Measurements from ENCODE around the gene RGS12. TPM values are rescaled to one million over a fixed set of nuclear protein-coding genes. Genes with fewer than 3 reads are reported as not detected.

Gene RGS12
- total and polyA plus RNA-seq, 2 experiments from 2014 or later: 8.0 to 19.0 TPM

DNA sequence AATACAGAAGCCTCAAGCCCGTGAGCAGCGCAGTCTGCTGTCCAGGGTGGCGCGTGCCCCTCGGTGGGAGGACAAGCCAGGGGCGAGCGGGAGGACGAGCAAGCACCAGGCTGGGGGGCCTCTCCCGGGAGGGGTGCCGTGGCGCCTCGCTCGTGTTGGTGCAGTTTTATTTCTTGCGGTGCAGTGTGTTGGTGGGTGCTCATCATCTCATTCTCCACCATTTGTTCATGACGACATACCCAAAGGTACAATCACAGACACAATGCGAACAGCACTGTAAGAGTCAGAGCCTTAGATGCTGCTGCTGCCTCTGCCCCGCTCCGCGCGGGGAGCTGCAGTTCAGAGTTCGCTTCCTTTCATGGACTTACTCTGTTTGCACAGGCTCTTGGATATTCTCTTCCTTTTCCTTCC is 30.3 kb downstream of the RGS12 start (continued):
- TF ChIP-seq, protein P1, sequence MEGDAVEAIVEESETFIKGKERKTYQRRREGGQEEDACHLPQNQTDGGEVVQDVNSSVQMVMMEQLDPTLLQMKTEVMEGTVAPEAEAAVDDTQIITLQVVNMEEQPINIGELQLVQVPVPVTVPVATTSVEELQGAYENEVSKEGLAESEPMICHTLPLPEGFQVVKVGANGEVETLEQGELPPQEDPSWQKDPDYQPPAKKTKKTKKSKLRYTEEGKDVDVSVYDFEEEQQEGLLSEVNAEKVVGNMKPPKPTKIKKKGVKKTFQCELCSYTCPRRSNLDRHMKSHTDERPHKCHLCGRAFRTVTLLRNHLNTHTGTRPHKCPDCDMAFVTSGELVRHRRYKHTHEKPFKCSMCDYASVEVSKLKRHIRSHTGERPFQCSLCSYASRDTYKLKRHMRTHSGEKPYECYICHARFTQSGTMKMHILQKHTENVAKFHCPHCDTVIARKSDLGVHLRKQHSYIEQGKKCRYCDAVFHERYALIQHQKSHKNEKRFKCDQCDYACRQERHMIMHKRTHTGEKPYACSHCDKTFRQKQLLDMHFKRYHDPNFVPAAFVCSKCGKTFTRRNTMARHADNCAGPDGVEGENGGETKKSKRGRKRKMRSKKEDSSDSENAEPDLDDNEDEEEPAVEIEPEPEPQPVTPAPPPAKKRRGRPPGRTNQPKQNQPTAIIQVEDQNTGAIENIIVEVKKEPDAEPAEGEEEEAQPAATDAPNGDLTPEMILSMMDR (conservative IDR thresholded peaks at IDR 0.05; ENCODE audit: low read depth in 2 of 2): no peak
- no peak for TF ChIP-seq EZH2 (IDR thresholded peaks at IDR 0.05; ENCODE audit: low read depth, unreplicated experiment)
- TF ChIP-seq CREB1 (CRISPR knock-in tag; IDR thresholded peaks at IDR 0.05; ENCODE audit: low read depth): no peak
- TF ChIP-seq REST (IDR thresholded peaks at IDR 0.05; ENCODE audit: unreplicated experiment): no peak
- TF ChIP-seq NANOG (IDR thresholded peaks at IDR 0.05; ENCODE audit: borderline replicate concordance): no peak
- TF ChIP-seq POLR2AphosphoS5 (IDR thresholded peaks at IDR 0.05; ENCODE audit: low read depth): no peak

GRCh38 chr4:3324093-3324815 is 31.4 kb downstream of the RGS12 start:
- H3K27ac Mint-ChIP-seq: no peak overlapping the region
- H3K36me3 Mint-ChIP-seq (ENCODE audit: low read depth): no peaks in the 10 kb centered on the region; the same call in 2 of the 3 replicates
- H3K27ac ChIP-seq (ENCODE audit: low read depth): no peak overlapping the region
- DNase-seq (ENCODE audit: low spot score) (peak; percentile 84), ATAC-seq (peak; percentile 95)
- H3K4me2 ChIP-seq: no peak overlapping the region
- no peaks in the 10 kb centered on the region for H3K27me3 ChIP-seq (ENCODE audit: insufficient read depth)
- H3K4me1 Mint-ChIP-seq: peaks cover 27% of the 10 kb centered on the region
- H3K9me2 ChIP-seq (ENCODE audit: insufficient read depth): no peaks in the 10 kb centered on the region
- no peaks in the 10 kb centered on the region; the same call in 2 of the 3 replicates for H3K9me3 Mint-ChIP-seq
- peaks cover 3% of the 10 kb centered on the region for H4K20me1 ChIP-seq (replicated peaks; ENCODE audit: insufficient read depth)
- no peak overlapping the region for H3K4me3 Mint-ChIP-seq
- H3K4me1 ChIP-seq (ENCODE audit: insufficient read depth): peaks cover under 1% of the 10 kb centered on the region; the same call in 1 of the 2 replicates
- H3K27me3 Mint-ChIP-seq (ENCODE audit: insufficient read depth, low read depth, poor library complexity): peaks cover 3% of the 10 kb centered on the region
- no peaks in the 10 kb centered on the region for H3K36me3 ChIP-seq (ENCODE audit: insufficient read depth)
- H3F3A ChIP-seq (replicated peaks; ENCODE audit: low read depth): no peaks in the 10 kb centered on the region
- no peak overlapping the region for H2AFZ ChIP-seq
- peaks cover 9% of the 10 kb centered on the region; the same call in 1 of the 2 replicates for H3K79me2 ChIP-seq (replicated peaks; ENCODE audit: insufficient read depth)
- H3K4me3 ChIP-seq: no peak overlapping the region
- TF ChIP-seq, protein P1 (conservative IDR thresholded peaks at IDR 0.05; ENCODE audit: low read depth in 2 of 2): peak; percentile 39 to 77
- TF ChIP-seq NANOG (IDR thresholded peaks at IDR 0.05; ENCODE audit: borderline replicate concordance) (no peak), POLR2AphosphoS5 (IDR thresholded peaks at IDR 0.05; ENCODE audit: low read depth) (no peak), CREB1 (CRISPR knock-in tag; IDR thresholded peaks at IDR 0.05; ENCODE audit: low read depth) (peak; percentile 42; the same call in 1 of the 2 replicates), ZNF114 (CRISPR knock-in tag; IDR thresholded peaks at IDR 0.05) (no peak)
- TF ChIP-seq, protein P2, sequence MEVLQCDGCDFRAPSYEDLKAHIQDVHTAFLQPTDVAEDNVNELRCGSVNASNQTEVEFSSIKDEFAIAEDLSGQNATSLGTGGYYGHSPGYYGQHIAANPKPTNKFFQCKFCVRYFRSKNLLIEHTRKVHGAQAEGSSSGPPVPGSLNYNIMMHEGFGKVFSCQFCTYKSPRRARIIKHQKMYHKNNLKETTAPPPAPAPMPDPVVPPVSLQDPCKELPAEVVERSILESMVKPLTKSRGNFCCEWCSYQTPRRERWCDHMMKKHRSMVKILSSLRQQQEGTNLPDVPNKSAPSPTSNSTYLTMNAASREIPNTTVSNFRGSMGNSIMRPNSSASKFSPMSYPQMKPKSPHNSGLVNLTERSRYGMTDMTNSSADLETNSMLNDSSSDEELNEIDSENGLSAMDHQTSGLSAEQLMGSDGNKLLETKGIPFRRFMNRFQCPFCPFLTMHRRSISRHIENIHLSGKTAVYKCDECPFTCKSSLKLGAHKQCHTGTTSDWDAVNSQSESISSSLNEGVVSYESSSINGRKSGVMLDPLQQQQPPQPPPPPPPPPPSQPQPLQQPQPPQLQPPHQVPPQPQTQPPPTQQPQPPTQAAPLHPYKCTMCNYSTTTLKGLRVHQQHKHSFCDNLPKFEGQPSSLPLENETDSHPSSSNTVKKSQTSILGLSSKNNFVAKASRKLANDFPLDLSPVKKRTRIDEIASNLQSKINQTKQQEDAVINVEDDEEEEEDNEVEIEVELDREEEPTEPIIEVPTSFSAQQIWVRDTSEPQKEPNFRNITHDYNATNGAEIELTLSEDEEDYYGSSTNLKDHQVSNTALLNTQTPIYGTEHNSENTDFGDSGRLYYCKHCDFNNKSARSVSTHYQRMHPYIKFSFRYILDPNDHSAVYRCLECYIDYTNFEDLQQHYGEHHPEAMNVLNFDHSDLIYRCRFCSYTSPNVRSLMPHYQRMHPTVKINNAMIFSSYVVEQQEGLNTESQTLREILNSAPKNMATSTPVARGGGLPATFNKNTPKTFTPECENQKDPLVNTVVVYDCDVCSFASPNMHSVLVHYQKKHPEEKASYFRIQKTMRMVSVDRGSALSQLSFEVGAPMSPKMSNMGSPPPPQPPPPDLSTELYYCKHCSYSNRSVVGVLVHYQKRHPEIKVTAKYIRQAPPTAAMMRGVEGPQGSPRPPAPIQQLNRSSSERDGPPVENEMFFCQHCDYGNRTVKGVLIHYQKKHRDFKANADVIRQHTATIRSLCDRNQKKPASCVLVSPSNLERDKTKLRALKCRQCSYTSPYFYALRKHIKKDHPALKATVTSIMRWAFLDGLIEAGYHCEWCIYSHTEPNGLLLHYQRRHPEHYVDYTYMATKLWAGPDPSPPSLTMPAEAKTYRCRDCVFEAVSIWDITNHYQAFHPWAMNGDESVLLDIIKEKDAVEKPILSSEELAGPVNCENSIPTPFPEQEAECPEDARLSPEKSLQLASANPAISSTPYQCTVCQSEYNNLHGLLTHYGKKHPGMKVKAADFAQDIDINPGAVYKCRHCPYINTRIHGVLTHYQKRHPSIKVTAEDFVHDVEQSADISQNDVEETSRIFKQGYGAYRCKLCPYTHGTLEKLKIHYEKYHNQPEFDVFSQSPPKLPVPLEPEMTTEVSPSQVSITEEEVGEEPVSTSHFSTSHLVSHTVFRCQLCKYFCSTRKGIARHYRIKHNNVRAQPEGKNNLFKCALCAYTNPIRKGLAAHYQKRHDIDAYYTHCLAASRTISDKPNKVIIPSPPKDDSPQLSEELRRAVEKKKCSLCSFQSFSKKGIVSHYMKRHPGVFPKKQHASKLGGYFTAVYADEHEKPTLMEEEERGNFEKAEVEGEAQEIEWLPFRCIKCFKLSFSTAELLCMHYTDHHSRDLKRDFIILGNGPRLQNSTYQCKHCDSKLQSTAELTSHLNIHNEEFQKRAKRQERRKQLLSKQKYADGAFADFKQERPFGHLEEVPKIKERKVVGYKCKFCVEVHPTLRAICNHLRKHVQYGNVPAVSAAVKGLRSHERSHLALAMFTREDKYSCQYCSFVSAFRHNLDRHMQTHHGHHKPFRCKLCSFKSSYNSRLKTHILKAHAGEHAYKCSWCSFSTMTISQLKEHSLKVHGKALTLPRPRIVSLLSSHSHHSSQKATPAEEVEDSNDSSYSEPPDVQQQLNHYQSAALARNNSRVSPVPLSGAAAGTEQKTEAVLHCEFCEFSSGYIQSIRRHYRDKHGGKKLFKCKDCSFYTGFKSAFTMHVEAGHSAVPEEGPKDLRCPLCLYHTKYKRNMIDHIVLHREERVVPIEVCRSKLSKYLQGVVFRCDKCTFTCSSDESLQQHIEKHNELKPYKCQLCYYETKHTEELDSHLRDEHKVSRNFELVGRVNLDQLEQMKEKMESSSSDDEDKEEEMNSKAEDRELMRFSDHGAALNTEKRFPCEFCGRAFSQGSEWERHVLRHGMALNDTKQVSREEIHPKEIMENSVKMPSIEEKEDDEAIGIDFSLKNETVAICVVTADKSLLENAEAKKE (CRISPR knock-in tag; IDR thresholded peaks at IDR 0.05): no peak

Data from GM23338 (cell line).